ENCODE measurements around the gene SDF4. TPM values are rescaled to one million over a fixed set of nuclear protein-coding genes. Genes with fewer than 3 reads are reported as not detected.

SDF4 gene
- total and polyA plus RNA-seq, 2 of the 4 experiments (the other 2 are of a cell fraction): 57.0 to 250 TPM

DNA sequence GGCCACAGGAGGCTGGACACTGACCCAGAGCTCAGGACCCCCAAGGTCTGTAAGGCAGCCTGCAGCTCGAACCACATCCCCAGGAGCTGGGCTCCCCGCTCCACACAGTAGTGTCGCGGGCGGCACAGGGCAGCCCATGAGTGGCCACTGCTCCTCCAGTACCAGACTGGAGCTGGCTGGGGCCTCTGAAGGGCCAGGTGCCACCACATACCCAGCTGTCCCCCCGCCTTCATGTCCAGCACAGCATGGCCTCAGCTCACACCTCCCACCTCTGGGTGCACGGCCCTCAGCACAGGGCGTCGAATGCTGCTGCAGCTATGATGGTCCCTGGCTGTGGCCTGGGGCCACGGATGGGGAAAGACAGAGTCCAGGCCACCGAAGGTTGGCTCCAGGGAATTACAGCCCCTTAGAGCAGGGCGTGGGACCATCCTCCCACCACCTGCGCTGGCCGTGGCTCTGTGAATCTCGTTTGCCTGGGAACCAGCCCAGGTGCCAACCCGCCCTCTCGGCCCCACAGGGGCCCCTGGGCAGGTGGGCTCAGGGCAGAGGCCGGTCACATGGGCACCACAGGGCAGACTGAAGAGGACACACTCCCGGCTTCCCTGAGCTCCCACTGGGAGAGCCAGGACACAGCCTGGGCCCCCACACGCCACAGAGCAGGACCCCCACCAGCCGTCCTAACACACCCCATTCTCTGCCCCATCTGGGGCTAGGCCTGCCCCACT, 15.8 kb downstream of the SDF4 start (continued):
- no peak for TF ChIP-seq MAZ (IDR thresholded peaks at IDR 0.05; ENCODE audit: borderline replicate concordance, low read depth, low read length)
- no peak for TF ChIP-seq RAD21 (IDR thresholded peaks at IDR 0.05; ENCODE audit: low read length)
- TF ChIP-seq FOS (IDR thresholded peaks at IDR 0.05; ENCODE audit: low read depth, low read length): no peak
- no peak for TF ChIP-seq MXI1 (IDR thresholded peaks at IDR 0.05; ENCODE audit: borderline replicate concordance, low read depth, low read length)
- no peak for TF ChIP-seq CHD1 (IDR thresholded peaks at IDR 0.05; ENCODE audit: low read depth, low read length)
- TF ChIP-seq, protein P1, sequence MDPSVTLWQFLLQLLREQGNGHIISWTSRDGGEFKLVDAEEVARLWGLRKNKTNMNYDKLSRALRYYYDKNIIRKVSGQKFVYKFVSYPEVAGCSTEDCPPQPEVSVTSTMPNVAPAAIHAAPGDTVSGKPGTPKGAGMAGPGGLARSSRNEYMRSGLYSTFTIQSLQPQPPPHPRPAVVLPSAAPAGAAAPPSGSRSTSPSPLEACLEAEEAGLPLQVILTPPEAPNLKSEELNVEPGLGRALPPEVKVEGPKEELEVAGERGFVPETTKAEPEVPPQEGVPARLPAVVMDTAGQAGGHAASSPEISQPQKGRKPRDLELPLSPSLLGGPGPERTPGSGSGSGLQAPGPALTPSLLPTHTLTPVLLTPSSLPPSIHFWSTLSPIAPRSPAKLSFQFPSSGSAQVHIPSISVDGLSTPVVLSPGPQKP (IDR thresholded peaks at IDR 0.05; ENCODE audit: borderline replicate concordance, low read depth, low read length): no peak

Measured in IMR-90 (cell line).